Mononuclear cell (primary cell): ENCODE measurements around the gene STAP1. TPM values are rescaled to one million over a fixed set of nuclear protein-coding genes. Genes with fewer than 3 reads are reported as not detected.
A peak's percentile ranks its signal among the peaks of the same experiment; 100 is the strongest.
"Not testable (repeated sequence)": the region's sequence is repeated elsewhere in the genome, so short reads cannot be mapped to it uniquely, and the experiment has no call there.

Experiments
- H3K27me3 ChIP-seq: 2 replicates; pipeline ENCODE4 v1.6.0; 2011; ENCODE audit warnings: low read length, control low read depth; ENCODE audit not compliant: insufficient read depth
- H3K4me1 ChIP-seq: 2 replicates; pipeline ENCODE4 v1.5.1; 2011; ENCODE audit warnings: mild to moderate bottlenecking, low read length, control low read depth; ENCODE audit not compliant: insufficient read depth
- H3K4me3 ChIP-seq: 2 replicates; pipeline ENCODE4 v1.5.1; 2011; ENCODE audit warnings: mild to moderate bottlenecking, low read length, moderate library complexity
- H3K9me3 ChIP-seq: 2 replicates; pipeline ENCODE4 v1.5.1; 2011; ENCODE audit warnings: low read depth, mild to moderate bottlenecking, control low read depth, low read length
- total RNA-seq: library from RNA; depleted of rRNA; stranded (reverse); fragments of >200 nt; gene quantifications from one replicate; pipeline ENCODE4 v1.2.3, GENCODE V29; 2012

STAP1 gene, protein sequence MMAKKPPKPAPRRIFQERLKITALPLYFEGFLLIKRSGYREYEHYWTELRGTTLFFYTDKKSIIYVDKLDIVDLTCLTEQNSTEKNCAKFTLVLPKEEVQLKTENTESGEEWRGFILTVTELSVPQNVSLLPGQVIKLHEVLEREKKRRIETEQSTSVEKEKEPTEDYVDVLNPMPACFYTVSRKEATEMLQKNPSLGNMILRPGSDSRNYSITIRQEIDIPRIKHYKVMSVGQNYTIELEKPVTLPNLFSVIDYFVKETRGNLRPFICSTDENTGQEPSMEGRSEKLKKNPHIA
- total RNA-seq, result 13.0 TPM

DNA sequence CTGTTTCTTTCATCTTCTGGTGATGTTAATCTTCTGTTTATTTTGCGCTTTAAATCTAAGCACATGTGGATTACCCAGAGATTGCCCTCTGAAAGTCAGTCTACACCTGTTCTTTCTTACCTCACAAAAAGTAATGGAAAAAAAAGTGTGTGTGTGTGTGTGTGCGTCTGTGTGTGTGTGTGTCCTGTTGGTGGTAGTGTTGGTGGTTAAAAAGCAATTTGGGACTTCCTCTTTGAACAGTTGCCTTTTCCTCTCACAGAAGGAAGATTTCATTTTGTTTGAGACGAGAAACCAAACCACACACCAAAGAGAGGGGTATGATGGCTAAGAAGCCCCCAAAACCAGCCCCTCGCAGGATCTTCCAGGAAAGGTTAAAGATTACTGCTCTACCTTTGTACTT, at the start of gene STAP1:
TSS of gene STAP1 (plus strand) at position 235 of the 400 bp plus-strand sequence. CDS start at position 318, 83 bp downstream.
- H3K4me3 ChIP-seq, result peak within 1 kb of the TSS; percentile 52
- H3K4me1 ChIP-seq, result peaks cover 10% of the 10 kb centered on the region

DNA sequence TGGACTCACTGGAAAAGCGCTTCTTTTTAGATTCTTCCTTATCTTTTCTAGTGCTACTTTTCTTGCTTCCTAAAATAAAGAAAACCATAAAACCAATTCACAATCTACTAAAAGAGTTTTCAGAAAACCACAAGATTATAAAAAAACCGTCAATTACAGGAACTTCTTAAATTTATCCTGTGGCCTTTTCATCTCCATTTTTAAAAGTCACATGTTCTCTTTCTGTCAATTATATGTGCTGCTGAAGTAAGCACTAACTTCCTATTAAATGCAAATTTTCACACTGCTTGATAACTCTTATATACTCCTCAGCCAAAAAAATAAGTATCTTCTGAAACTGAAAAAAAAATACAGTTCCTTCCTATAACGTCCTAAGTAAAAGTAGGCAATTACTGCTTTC, 46.0 kb upstream of the STAP1 start:
- Histone ChIP-seq H3K4me3 (no peak overlapping the region), H3K27me3 (no peaks in the 10 kb centered on the region), H3K9me3 (no peaks in the 10 kb centered on the region), H3K4me1 (peaks cover 3% of the 10 kb centered on the region)

More for the DNA sequence above, at the start of gene STAP1:
- no peaks in the 10 kb centered on the region for H3K27me3 ChIP-seq
- no peaks in the 10 kb centered on the region for H3K9me3 ChIP-seq

DNA sequence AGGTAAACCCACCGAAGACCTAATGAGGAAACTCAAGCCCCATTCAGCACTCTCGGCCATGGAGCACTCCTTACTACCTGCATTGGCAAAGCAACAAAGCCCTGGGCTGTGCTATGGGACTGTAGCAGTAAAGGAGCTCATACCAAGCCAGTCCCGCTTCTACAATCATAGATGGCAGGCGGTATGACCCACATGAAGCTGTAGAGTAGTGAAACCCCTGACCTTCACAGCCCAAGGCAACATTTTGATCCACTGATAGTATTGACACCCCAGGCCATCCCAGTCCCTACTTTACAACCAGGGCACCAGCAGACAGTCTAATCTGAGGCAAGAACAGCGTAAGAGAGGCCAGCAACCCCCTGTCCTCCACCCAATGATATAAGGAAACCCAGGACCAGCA, 38.4 kb upstream of the STAP1 start:
- Histone ChIP-seq H3K4me1 (no peaks in the 10 kb centered on the region), H3K9me3 (no peaks in the 10 kb centered on the region), H3K27me3 (no peaks in the 10 kb centered on the region), H3K4me3 (no peak overlapping the region)

DNA sequence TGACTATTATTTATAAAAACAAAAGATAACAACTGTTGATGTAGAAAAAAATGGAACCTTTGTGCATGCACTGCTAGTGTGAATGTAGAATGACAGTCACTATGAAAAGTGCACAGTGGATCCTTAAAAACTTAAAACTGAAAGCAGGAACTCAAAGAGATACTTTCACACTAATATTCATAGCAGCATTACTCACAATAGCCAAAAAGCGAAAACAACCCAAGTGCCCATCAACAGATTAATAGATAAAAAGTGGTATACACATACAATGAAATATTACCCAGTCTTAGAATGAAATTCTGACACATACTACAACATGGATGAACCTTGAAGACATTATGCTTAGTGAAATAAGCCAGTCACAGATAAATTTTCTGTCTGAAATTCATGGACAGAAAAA, 37.0 kb upstream of the STAP1 start:
- Histone ChIP-seq H3K4me1 (no peaks in the 10 kb centered on the region), H3K9me3 (no peaks in the 10 kb centered on the region), H3K27me3 (no peaks in the 10 kb centered on the region), H3K4me3 (no peak overlapping the region)

DNA sequence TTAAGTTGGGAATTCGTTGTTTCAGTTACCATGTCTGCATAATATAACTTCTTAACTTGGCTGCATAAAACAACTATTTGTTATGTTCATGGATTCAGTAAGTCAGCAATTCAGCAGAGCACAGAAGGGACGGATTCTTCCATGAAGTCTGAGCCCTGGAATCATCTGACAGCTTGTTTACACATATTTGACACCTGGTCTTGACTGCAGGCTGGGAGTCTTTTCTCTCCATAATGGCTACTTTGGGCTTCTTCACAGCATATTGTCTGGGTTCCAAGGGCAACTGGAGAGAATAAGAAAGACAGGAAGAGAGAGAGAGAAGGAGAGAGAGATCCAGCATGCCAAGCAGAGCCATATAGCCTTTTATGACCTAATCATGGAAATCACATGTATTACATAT, 36.3 kb upstream of the STAP1 start:
- Histone ChIP-seq H3K4me1 (peaks cover under 1% of the 10 kb centered on the region), H3K4me3 (no peak overlapping the region), H3K9me3 (no peaks in the 10 kb centered on the region), H3K27me3 (no peaks in the 10 kb centered on the region)

DNA sequence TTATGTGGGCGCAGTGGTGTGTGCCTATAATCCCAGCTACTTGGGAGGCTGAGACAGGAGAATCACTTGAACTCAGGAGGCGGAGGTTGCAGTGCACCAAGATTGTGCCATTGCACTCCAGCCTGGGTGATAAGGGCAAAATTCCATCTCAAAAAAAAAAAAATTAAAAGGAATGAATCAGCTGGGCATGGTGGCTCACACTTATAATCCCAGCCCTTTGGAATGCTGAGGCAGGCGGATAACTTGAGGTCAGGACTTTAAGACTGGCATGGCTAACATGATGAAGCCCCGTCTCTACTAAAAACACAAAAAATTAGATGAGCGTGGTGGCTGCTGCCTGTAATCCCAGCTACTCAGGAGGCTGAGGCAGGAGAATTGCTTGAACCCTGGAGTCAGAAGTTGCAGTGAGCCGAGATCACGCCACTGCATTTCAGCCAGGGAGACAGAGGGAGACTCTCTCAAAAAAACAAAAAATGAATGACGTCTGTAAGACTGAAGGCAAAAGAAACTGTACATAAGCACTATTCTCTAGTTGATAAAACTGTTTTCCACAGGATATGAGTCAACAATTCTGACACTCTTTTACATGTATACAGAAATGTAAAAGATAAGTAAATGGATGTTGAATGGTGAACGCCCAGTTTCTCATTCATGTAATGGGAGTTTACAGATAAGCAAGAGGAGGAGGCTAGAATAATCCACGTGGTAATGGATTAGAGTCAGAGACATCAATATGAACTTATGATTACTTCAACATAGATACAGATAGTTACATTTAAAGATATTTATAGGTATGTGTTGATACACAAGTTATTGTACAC, 35.5 kb upstream of the STAP1 start:
- no peaks in the 10 kb centered on the region for H3K9me3 ChIP-seq
- H3K4me1 ChIP-seq, result peaks cover 4% of the 10 kb centered on the region
- no peaks in the 10 kb centered on the region for H3K27me3 ChIP-seq
- no peak overlapping the region for H3K4me3 ChIP-seq

DNA sequence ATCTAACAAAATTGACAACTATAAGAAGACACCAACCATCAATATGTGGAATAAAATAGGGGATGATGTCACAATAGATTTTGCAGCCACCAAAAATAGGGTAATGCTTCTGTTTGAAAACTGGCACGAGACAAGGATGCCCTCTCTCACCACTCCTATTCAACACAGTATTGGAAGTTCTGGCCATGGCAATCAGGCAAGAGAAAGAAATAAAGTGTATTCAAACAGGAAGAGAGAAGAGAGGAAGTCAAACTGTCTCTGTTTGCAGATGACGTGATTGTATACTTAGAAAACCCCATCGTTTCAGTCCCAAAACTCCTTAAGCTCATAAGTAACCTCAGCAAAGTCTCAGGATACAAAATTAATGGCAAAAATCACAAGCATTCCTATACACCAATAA, 34.4 kb upstream of the STAP1 start:
- not testable (repeated sequence) for H3K27me3 ChIP-seq, H3K4me1 ChIP-seq, H3K9me3 ChIP-seq, H3K4me3 ChIP-seq

DNA sequence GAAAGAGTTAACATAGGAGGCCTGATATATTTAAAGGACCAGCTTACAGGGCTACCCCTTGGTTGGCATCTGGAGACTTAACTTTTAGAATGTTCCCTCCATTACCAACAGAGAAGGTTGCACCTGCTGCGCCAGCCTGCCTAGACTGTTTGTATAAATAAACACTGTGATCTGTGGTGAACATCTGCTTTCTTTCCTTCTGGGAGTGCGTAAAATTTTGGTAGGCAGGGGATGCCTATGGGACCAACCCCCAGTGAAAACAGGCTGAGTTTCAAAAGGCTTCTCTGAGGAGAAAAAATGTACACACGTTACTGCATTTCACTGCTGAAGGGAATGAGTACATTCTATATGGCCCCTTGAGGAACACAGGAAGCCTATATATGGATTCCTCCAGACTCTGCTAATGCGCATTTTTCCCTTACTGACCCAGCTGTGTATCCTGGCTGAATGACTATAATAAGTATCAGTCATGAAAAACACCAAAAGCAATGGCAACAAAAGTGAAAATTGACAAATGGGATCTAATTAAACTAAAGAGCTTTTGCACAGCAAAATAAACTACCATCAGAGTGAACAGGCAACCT, 27.1 kb upstream of the STAP1 start:
- peaks cover 4% of the 10 kb centered on the region for H3K9me3 ChIP-seq
- H3K27me3 ChIP-seq, result no peaks in the 10 kb centered on the region
- H3K4me3 ChIP-seq, result no peak overlapping the region
- peaks cover 4% of the 10 kb centered on the region for H3K4me1 ChIP-seq

DNA sequence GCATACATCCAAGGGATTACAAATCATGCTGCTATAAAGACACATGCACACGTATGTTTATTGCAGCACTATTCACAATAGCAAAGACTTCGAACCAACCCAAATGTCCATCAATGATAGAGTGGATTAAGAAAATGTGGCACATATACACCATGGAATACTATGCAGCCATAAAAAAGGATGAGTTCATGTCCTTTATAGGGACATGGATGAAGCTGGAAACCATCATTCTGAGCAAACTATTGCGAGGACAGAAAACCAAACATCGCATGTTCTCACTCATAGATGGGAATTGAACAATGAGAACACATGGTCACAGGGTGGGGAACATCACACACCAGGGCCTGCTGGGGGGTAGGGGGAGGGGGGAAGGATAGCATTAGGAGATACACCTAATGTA, 26.1 kb upstream of the STAP1 start:
- H3K9me3 ChIP-seq, H3K27me3 ChIP-seq, H3K4me1 ChIP-seq, H3K4me3 ChIP-seq: not testable (repeated sequence)

DNA sequence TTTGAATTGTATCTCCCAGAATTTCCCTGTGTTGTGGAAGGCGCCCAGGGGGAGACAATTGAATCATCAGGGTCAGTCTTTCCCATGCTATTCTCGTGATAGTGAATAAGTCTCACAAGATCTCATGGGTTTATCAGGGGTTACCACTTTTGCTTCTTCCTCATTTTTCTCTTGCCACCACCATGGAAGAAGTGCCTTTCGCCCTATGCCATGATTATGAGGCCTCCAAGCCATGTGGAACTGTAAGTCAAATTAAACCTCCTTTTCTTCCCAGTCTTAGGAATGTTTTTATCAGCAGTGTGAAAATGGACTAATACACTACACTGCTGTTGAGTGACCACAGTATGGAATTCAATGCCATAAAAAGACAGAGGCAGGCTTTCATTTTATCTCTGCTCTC, 25.4 kb upstream of the STAP1 start:
- H3K4me3 ChIP-seq, result no peak overlapping the region

DNA sequence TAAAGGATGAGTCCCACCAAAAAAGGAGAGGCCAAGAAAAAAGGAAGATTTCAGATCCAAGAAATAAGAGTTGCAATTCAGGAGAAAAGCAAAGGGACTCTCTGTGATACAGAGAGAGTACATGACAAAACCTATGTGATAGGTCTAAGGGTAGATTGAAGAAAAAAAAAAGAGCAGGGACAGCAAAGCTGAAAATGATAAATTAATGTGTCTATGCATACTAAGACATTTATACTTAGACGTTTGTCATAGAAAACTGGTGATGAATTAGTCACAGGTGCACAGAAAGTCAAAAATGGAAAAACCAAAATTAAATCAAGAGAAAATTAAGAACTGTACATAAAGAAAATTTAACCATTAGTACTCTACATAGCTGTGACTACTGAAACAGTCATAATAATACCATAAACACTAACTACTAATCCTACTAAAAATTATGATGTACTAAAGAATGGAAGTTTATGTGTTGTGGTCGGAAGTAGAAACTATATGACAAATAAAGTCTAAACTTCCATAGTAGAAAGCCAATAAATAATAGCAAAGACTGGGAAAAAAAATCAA, 23.2 kb upstream of the STAP1 start:
- H3K4me1 ChIP-seq, result no peaks in the 10 kb centered on the region
- H3K27me3 ChIP-seq, result no peaks in the 10 kb centered on the region
- no peak overlapping the region for H3K4me3 ChIP-seq
- peaks cover 4% of the 10 kb centered on the region for H3K9me3 ChIP-seq

More for the DNA sequence above, 25.4 kb upstream of the STAP1 start:
- Histone ChIP-seq H3K27me3 (no peaks in the 10 kb centered on the region), H3K4me1 (no peaks in the 10 kb centered on the region), H3K9me3 (peaks cover 4% of the 10 kb centered on the region)

DNA sequence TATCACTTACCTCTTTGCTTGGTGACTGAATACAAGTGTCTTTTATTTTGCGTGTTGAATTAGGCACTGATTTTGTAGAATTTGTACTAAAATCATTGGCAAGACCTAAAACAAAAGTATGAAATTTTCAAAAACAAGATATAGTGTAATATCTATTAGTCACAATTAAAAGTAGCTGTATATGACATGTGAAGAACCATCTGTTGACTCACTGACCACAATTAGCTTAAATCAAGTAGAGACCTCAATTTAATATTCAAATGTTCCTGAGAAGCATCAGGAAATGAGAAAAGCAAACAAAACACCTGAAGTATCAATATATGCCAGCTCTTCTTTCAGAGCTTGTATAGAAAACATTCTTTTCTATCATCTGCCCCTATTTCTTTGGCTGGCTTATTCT, 18.7 kb upstream of the STAP1 start:
- Histone ChIP-seq H3K4me1 (peaks cover 7% of the 10 kb centered on the region), H3K9me3 (no peaks in the 10 kb centered on the region), H3K4me3 (no peak overlapping the region), H3K27me3 (no peaks in the 10 kb centered on the region)

DNA sequence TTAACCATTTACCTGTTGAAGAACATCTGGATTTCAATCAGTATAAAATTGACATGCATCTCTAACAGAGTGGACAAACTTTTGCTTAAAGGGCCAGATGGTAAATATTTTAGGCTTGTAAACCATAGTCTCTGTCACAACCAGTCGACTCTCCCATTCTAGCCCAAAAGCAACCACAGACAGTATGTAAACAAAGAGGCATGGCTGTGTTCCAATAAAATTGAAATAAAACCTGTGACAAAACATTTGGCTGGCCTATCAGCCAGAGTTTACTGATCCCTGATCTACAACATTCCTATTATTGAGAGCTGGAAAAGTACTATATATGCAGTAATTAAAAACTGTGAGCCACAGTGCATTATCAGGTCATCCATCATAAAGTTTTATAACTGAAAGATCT, 16.5 kb upstream of the STAP1 start:
- H3K4me3 ChIP-seq, result no peak overlapping the region
- H3K4me1 ChIP-seq, result peaks cover 11% of the 10 kb centered on the region
- H3K27me3 ChIP-seq, result no peaks in the 10 kb centered on the region
- H3K9me3 ChIP-seq, result no peaks in the 10 kb centered on the region

DNA sequence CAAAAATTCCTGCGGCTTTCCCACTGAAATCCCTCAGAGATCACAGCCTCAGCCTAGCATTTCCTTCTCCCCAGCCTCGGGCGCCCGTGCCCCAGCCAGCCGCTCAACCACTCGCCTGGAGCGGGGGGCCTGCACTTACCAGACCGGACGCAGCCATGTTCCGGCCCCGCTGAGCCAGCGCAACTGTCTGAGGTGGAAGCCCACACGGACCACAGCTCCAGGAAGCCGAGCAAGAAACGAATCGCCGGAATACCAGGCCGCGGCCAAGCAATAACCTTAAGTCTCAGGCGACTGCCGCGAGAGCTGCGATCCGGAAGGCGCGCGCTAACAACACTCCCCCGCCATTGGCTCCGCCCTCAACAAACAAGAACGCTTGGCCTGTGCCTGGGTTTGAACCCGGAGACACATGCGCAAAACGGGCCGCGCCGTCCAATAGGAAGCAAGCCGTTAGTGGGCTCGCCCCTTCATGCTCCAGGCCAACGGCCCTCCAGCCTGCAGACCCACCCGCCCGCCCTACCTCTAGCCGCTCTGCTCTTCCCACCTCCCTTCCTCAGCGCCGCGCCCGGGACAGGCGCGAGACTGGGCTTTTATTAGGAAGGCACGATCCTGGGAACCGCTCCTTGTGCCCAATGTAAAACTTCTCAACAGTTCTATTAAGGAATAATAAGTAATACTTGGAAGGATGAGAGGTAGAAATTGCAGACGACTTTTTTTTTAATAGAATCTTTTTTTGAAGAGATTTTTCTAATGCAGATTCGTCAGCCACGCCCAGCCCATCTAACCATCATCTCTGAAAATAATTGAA, 13.1 kb upstream of the STAP1 start, which contains the start of gene CENPC:
TSS of gene CENPC (minus strand) at position 305 of the 805 bp plus-strand sequence. CDS start at position 157, 148 bp downstream.
- Histone ChIP-seq H3K4me1 (peaks cover 11% of the 10 kb centered on the region), H3K27me3 (no peaks in the 10 kb centered on the region), H3K4me3 (peak within 1 kb of the TSS; percentile 89), H3K9me3 (no peaks in the 10 kb centered on the region)
